Uterus (tissue), 4 donors: ENCODE data around the gene RAB3C. TPM values are rescaled to one million over a fixed set of nuclear protein-coding genes. Genes with fewer than 3 reads are reported as not detected.

Experiments used
- DNase-seq, 2 donors: peaks; one replicate each; pipeline ENCODE4 v3.0.0-alpha.2; 2019 to 2020
- H3K27ac ChIP-seq, 2 donors: fragments of 200-600 bp; sonication (generic); 1 replicate in 1 of 2; 2 replicates in 1 of 2; pipeline ENCODE4 v1.5.1; 2016 to 2018
- H3K27me3 ChIP-seq, 2 donors: fragments of 200-600 bp; sonication (generic); one replicate each; pipeline ENCODE4 v1.5.1; 2018 to 2019; ENCODE audit warnings: control low read depth in 1 of 2
- H3K36me3 ChIP-seq, 2 donors: fragments of 200-600 bp; sonication (generic); one replicate each; pipeline ENCODE4 v1.5.1; 2019; ENCODE audit warnings: control low read depth in 1 of 2
- H3K4me1 ChIP-seq, 2 donors: fragments of 200-600 bp; sonication (generic); one replicate each; pipeline ENCODE4 v1.5.1; 2018 to 2019; ENCODE audit warnings: control low read depth in 1 of 2
- H3K4me3 ChIP-seq, 2 donors: fragments of 200-600 bp; sonication (generic); 1 replicate in 1 of 2; 2 replicates in 1 of 2; pipeline ENCODE4 v1.5.1; 2018 to 2019; ENCODE audit warnings: mild to moderate bottlenecking in 1 of 2
- H3K9me3 ChIP-seq, 2 donors: fragments of 200-600 bp; sonication (generic); one replicate each; pipeline ENCODE4 v1.5.1; 2019; ENCODE audit warnings: control low read depth in 1 of 2
- CTCF ChIP-seq, 4 experiments: fragments of 200-600 bp in 2 of 4; fragments of 450-650 bp in 2 of 4; sonication (generic) in 2 of 4; IDR thresholded peaks; one replicate each; pipeline ENCODE4 v1.5.1; 2016 to 2019; ENCODE audit warnings: antibody characterized with exemption in 4 of 4, mild to moderate bottlenecking in 2 of 4, moderate library complexity in 1 of 4
- POLR2A ChIP-seq, 2 donors: fragments of 450-650 bp; IDR thresholded peaks; one replicate each; pipeline ENCODE4 v1.6.1; 2016; ENCODE audit warnings: antibody characterized with exemption in 2 of 2, mild to moderate bottlenecking in 1 of 2, moderate library complexity in 1 of 2
- intact Hi-C: fragments of 100-400 bp; cut with DNase I; formaldehyde crosslinking; loops from one replicate; pipeline ENCODE4 v1.15.1; 2023; ENCODE audit warnings: low total_unique reads
- total RNA-seq, 4 donors: library from RNA; depleted of rRNA in 3 of 4; stranded (reverse); fragments of >200 nt in 3 of 4; gene quantifications; one replicate each; pipeline versions ENCODE4 v1.1.0 to v1.2.4, GENCODE V29; 2014 to 2023
- donor health status: DM: yes; HTN: yes; CAD: no.

The RAB3C gene
- total RNA-seq, 4 donors from 2014 or later, result 0.59 to 2.1 (median 0.83) TPM; not detected in 1

GRCh38 chr5:58617241-58617640 is 34.4 kb downstream of the RAB3C start:
- H3K9me3 ChIP-seq, result no peaks in the 10 kb centered on the region
- TF ChIP-seq CTCF (IDR thresholded peaks at IDR 0.05) (no peak), POLR2A (IDR thresholded peaks at IDR 0.05) (no peak)
- H3K4me1 ChIP-seq, result no peaks in the 10 kb centered on the region
- no peak overlapping the region for H3K4me3 ChIP-seq
- H3K36me3 ChIP-seq, result no peaks in the 10 kb centered on the region
- H3K27me3 ChIP-seq, result no peaks in the 10 kb centered on the region
- intact Hi-C loops, result no loop called here
- H3K27ac ChIP-seq, result no peak overlapping the region
- DNase-seq, result no peak

DNA sequence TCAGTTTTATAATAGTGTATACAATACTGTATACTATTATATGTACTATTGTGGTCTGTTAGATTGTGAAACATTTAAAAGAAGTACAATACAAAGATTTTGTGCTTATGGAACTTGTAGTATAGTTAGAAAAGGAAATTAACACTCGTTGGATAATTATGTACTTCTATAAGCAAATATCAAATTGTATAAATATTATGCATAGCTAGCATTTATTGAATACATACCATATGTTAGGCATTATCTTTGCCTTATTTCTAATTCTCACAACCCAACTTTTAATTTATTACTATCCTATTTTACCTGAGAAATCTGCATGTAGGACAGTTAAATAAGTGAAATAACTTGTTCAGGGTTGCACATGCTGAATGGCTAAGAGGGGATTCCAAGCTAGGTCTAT is 37.5 kb downstream of the RAB3C start:
- H3K4me3 ChIP-seq, result no peak overlapping the region
- TF ChIP-seq CTCF (IDR thresholded peaks at IDR 0.05), result no peak
- no peak for TF ChIP-seq POLR2A (IDR thresholded peaks at IDR 0.05)
- no peaks in the 10 kb centered on the region for H3K4me1 ChIP-seq
- H3K27ac ChIP-seq, result no peak overlapping the region
- DNase-seq, result no peak
- H3K36me3 ChIP-seq, result no peaks in the 10 kb centered on the region
- no peaks in the 10 kb centered on the region for H3K27me3 ChIP-seq
- intact Hi-C loops, result no loop called here
- H3K9me3 ChIP-seq, result no peaks in the 10 kb centered on the region

DNA sequence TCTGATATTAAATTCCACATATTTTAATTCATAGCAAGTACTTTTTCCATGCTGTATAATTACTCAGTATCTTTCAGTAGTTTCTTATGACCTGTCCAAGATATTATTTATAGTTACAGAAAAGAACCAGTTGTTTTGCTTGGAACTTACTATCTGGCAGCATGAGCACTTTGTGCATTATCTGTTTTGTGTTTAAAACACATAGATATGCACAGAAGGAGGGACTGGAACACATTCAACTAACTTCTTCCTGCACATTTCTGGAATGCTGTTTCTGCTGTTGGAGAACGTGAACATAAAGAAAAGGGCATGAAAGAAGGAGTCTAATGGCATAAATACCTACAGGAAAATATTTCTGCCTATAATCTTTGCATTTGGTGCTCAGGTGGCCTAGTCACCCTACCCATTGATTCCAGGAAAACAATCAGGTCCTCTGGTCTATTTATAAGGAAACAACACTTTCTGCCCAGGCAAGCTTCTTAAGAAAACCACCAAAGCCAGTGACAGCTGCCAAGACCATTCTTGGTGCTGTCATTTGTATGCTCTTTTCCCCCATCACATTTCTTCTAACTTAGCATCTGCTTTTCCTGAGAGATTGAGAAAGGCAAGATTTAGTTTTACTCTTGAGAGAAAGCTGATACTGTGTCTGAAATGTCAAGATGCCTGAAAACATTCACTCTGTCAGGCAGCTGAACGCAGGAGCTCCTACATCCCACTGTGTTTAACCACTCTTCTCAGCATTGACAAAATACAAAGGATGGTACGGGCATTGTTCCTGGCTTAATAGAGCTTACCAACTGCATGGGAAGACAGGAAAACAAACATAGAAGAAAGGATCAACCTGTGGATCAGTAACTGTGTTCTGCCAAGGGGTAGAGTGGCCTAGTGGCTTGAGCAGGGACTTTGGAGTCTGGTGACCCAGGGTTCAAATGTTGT is 40.3 kb downstream of the RAB3C start:
- H3K4me1 ChIP-seq, result no peaks in the 10 kb centered on the region
- no peaks in the 10 kb centered on the region for H3K36me3 ChIP-seq
- H3K4me3 ChIP-seq, result no peak overlapping the region
- no peak overlapping the region for H3K27ac ChIP-seq
- no peaks in the 10 kb centered on the region for H3K9me3 ChIP-seq
- DNase-seq, result no peak
- no peaks in the 10 kb centered on the region for H3K27me3 ChIP-seq
- intact Hi-C loops, result no loop called here
- TF ChIP-seq CTCF (IDR thresholded peaks at IDR 0.05), result no peak
- TF ChIP-seq POLR2A (IDR thresholded peaks at IDR 0.05), result no peak

- intact Hi-C loops, result no loop called here
- Histone ChIP-seq H3K9me3 (no peaks in the 10 kb centered on the region), H3K4me3 (no peak overlapping the region), H3K4me1 (no peaks in the 10 kb centered on the region), H3K27me3 (no peaks in the 10 kb centered on the region), H3K36me3 (no peaks in the 10 kb centered on the region), H3K27ac (no peak overlapping the region)
- TF ChIP-seq CTCF (IDR thresholded peaks at IDR 0.05) (no peak), POLR2A (IDR thresholded peaks at IDR 0.05) (no peak)
- DNase-seq, result no peak
Measured at GRCh38 chr5:58628626-58629025, 45.8 kb downstream of the RAB3C start.
